SK-N-SH treated with all-trans-retinoic acid at 6 μM for 48 hours (cell line): ENCODE measurements around the gene TEAD3.

Experiments used
- ESRRG ChIP-seq: fragments of 250-450 bp; sonication (Bioruptor Pico); IDR thresholded peaks from 2 replicates; pipeline ENCODE4 v1.6.1; 2021; ENCODE audit warnings: mild to moderate bottlenecking
- ISL1 ChIP-seq: fragments of 250-450 bp; sonication (Bioruptor Pico); IDR thresholded peaks from 2 replicates; pipeline ENCODE4 v2.1.2; 2022; ENCODE audit warnings: mild to moderate bottlenecking, moderate library complexity
- OSR1 ChIP-seq: fragments of 250-450 bp; sonication (Bioruptor Pico); IDR thresholded peaks from 2 replicates; pipeline ENCODE4 v1.8.0; 2022; ENCODE audit warnings: moderate library complexity, mild to moderate bottlenecking, inconsistent platforms
- PPARA ChIP-seq: fragments of 250-450 bp; sonication (Bioruptor Pico); IDR thresholded peaks from 2 replicates; pipeline ENCODE4 v1.5.0; 2020; ENCODE audit warnings: mild to moderate bottlenecking, borderline replicate concordance
- ZFP30 ChIP-seq: fragments of 450-650 bp; formaldehyde crosslinking; IDR thresholded peaks from 2 replicates; pipeline ENCODE4 v1.5.0; 2022; ENCODE audit warnings: mild to moderate bottlenecking, moderate library complexity
- ZNF8 ChIP-seq: fragments of 450-650 bp; formaldehyde crosslinking; IDR thresholded peaks from 2 replicates; pipeline ENCODE4 v1.5.0; 2020; ENCODE audit warnings: mild to moderate bottlenecking, moderate library complexity
- TF ChIP-seq, protein P1 (sequence below): fragments of 250-450 bp; sonication (Bioruptor Pico); IDR thresholded peaks from 2 replicates; pipeline ENCODE4 v1.5.1; 2020; ENCODE audit warnings: low read depth, mild to moderate bottlenecking, moderate library complexity

DNA sequence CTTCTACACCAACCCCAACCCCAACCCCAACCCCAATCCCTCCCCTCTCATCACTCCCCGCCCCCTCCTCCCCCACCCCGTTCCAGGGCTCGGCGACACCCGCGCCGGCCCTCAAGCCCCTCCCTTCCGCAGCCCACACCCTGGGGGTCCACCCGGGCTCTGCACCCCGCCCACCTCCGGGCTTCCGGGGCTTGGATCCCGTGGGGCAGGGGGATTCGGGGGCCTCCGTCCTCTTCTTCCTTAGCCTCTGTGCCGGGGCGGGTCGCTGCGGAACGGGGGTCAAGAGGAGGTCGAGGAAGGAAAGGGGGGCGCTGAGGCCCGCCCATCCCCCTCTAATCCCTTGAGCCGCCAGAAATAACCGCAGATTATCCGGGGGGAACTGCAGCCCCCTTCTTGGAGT, 15.1 kb upstream of the TEAD3 start:
- TF ChIP-seq ISL1: no peak
- TF ChIP-seq ZNF8 (CRISPR knock-in tag): no peak
- TF ChIP-seq, protein P1, sequence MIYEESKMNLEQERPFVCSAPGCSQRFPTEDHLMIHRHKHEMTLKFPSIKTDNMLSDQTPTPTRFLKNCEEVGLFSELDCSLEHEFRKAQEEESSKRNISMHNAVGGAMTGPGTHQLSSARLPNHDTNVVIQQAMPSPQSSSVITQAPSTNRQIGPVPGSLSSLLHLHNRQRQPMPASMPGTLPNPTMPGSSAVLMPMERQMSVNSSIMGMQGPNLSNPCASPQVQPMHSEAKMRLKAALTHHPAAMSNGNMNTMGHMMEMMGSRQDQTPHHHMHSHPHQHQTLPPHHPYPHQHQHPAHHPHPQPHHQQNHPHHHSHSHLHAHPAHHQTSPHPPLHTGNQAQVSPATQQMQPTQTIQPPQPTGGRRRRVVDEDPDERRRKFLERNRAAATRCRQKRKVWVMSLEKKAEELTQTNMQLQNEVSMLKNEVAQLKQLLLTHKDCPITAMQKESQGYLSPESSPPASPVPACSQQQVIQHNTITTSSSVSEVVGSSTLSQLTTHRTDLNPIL (CRISPR knock-in tag): no peak
- no peak for TF ChIP-seq OSR1 (CRISPR knock-in tag)
- TF ChIP-seq ESRRG: no peak
- TF ChIP-seq PPARA (CRISPR knock-in tag): no peak
- TF ChIP-seq ZFP30 (CRISPR knock-in tag): no peak
